HG03378 (cell line): ENCODE data around the gene PTGDR.

Experiments
- ATAC-seq: cut with Tn5 transposase; IDR thresholded peaks from one replicate; pipeline ENCODE4 v1.9.1; 2021; ENCODE audit warnings: mild to moderate bottlenecking, moderate library complexity; ENCODE audit not compliant: unreplicated experiment

Gene PTGDR

GRCh38 chr14:52263190-52263589, 4.3 kb upstream of the PTGDR start:
- no peak for ATAC-seq

GRCh38 chr14:52265253-52265652, 2.2 kb upstream of the PTGDR start:
- no peak for ATAC-seq

- ATAC-seq: no peak
Observed at GRCh38 chr14:52266179-52266578, 1.3 kb upstream of the PTGDR start.

- no peak for ATAC-seq
Observed at GRCh38 chr14:52266782-52267181, 716 bp upstream of the PTGDR start.

- no peak for ATAC-seq
Observed at GRCh38 chr14:52268279-52269061, 972 bp downstream of the PTGDR start.

GRCh38 chr14:52269100-52269499, 1.6 kb downstream of the PTGDR start:
- no peak for ATAC-seq

- no peak for ATAC-seq
Observed at GRCh38 chr14:52269982-52270381, 2.5 kb downstream of the PTGDR start.

GRCh38 chr14:52271538-52271937, 4.0 kb downstream of the PTGDR start:
- ATAC-seq: no peak

GRCh38 chr14:52272375-52272774, 4.9 kb downstream of the PTGDR start:
- ATAC-seq: no peak

- no peak for ATAC-seq
Observed at GRCh38 chr14:52275372-52275771, 7.9 kb downstream of the PTGDR start.

- ATAC-seq: no peak
Observed at GRCh38 chr14:52277552-52277951, 10.1 kb downstream of the PTGDR start.

- ATAC-seq: no peak
Observed at GRCh38 chr14:52279408-52279807, 11.9 kb downstream of the PTGDR start.

GRCh38 chr14:52283099-52283498, 15.6 kb downstream of the PTGDR start:
- no peak for ATAC-seq

- no peak for ATAC-seq
Observed at GRCh38 chr14:52286661-52287649, 19.5 kb downstream of the PTGDR start.

- ATAC-seq: no peak
Observed at GRCh38 chr14:52296378-52296777, 28.9 kb downstream of the PTGDR start.

GRCh38 chr14:52298795-52299194, 31.3 kb downstream of the PTGDR start:
- no peak for ATAC-seq

- ATAC-seq: no peak
Observed at GRCh38 chr14:52299692-52300278, 32.3 kb downstream of the PTGDR start.

- ATAC-seq: no peak
Observed at GRCh38 chr14:52303236-52303635, 35.7 kb downstream of the PTGDR start.

- no peak for ATAC-seq
Observed at GRCh38 chr14:52304248-52304904, 36.9 kb downstream of the PTGDR start.

GRCh38 chr14:52305014-52305413, 37.5 kb downstream of the PTGDR start:
- no peak for ATAC-seq

GRCh38 chr14:52307376-52307775, 39.9 kb downstream of the PTGDR start:
- no peak for ATAC-seq
